Umbilical cord (tissue), 2 donors: Measurements from ENCODE around the gene TGOLN2. TPM values are rescaled to one million over a fixed set of nuclear protein-coding genes. Genes with fewer than 3 reads are reported as not detected.
A peak's percentile ranks its signal among the peaks of the same experiment; 100 is the strongest.
"Not testable (repeated sequence)": the region's sequence is repeated elsewhere in the genome, so short reads cannot be mapped to it uniquely, and the experiment has no call there.

Experiments
- DNase-seq: peaks from one replicate; pipeline ENCODE4 v3.0.0-alpha.2; 2015; ENCODE audit warnings: low spot score
- total RNA-seq: library from RNA; depleted of rRNA; stranded (reverse); fragments of >200 nt; gene quantifications from one replicate; pipeline ENCODE4 v1.2.3, GENCODE V29; 2014; ENCODE audit warnings: low replicate concordance; ENCODE audit not compliant: insufficient read depth

TGOLN2 gene
- total RNA-seq = 62.1 TPM

DNA sequence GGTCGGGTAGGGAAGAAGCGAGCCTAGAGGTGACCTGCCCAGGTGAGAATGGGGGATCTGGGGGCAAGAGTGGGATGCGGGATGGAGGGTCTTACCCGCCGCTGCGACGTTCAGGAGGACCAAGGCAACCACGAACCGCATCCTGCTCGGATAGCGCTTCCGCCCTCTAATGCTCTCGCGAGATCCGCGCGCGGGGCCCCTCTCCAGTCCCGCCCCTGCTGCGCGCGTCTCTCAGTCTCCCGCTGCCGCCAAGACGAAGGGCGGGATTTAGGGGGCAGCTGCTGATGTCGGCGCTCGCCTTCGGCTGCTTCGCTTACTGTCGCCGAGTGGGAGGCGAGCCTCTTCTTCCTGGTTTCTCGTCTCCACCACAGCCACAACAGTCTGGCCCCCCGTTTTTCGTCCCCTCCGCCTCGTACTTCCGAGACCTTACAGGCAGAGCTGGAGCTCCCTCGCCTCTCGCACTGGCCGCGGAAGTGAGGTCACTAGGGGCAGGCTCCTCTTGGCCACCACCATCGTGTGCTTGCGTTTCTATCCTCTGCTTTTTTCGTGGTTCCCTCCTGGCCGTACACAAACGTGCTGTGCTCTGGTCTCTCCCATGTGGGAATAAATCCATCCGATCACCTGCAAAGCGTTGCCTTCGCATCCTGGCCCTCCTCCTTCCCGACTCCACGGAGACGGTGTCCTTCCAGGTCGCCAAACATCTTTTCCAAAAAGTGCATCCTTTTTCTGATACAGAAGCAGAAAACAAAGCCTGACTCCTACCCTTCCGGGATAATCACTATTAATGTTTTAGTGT lies at the start of gene TGOLN2:
Gene TGOLN2, minus strand, starts transcription at position 168 of the 796 bp plus-strand sequence. Its CDS starts 27 bp downstream, at position 141.
- peak; percentile 97 for DNase-seq

DNA sequence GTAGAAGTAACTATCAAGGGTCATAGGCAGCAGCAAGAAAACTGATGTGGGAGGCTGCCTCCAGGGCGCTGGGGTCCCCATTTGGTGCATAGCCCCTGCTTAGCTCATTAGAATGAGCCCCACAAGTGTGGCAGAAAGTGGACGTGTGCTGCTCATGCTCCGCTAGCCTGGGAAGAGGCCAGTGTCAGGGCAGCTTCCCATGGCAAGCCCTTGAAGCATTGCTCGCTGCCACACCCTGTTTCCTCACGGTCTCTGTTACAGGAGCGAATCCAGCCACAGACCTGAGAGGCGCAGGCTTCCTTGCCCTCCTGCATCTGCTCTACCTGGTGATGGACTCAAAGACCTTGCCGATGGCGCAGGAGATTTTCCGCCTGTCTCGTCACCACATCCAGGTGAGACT lies 49.3 kb upstream of the TGOLN2 start:
- peak; percentile 45 for DNase-seq

DNA sequence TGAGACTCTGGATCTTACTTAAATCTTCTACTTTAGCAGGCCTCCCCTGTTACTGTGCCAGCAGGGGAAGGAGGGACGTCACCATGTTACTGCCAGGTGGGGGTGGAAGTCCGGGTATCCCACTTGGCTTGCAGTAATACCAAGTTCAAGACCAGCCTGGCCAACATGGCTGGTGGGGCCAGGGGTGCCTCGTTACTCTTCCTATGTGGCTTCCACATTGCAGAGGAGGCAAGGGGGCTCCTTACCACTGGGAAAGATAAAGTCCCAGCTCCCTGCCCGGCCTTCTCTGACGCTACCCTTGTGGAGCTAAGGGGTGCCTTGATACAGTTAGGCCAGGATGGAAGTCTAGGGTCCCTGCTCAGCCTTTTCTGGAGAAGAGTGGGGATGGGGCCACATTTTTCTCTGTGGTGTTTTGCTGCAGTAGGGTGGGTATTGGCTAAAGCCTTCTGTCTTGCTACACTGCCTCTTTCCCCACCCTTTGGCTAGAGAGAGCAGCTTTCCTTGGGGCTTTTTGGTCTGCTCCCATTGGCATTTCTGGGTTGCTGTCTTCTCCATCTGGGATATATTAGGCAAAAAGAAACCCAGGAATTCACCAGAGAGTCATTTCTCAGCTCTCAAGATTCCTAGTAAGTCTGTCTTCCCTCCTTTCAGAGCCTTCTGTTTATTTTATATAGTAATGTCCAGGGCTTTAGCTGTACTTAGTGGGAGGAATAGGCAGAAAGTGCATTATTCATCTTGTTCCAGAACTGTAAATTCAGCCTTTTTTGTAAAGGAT lies 48.7 kb upstream of the TGOLN2 start:
- peak; percentile 79 for DNase-seq

DNA sequence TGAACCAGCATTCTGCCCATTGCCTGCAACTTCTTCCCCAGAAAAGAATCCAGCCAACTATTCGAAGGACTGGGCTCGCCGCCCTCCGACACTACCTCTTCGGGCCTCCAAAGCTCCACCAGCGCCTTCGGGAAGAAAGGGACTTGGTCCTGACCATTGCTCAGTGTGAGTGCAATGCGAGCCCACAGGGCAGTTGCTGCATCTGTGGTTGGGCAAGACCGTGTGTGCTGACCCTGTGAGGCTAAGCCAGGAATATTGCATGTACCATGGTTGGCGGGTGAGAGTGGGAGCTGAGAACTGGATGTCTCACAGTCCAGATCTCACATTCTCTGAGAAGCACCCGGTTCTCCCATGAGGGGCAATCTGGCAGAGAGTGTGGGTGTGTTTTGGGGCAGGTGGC lies 43.3 kb upstream of the TGOLN2 start:
- no peak for DNase-seq

DNA sequence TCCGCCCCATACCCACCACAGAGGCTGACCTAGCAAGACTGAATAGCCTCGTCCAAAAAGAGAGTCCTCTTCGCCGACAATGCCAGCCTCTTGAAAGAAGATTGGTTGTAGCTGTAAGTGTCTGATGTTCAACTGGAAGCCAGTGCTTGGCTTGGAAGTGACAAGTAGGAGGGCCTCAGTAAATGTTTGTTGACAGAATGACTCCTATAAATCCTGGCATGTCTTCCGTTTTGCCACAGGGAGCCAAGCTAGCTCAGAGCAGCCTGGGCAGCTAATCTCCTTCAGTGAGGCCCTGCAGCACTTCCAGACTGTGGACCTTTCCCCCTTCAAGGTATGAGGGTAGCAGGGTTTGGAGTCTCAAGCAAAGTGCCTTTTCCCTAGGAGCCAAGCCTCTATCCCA lies 41.7 kb upstream of the TGOLN2 start:
- DNase-seq = no peak

DNA sequence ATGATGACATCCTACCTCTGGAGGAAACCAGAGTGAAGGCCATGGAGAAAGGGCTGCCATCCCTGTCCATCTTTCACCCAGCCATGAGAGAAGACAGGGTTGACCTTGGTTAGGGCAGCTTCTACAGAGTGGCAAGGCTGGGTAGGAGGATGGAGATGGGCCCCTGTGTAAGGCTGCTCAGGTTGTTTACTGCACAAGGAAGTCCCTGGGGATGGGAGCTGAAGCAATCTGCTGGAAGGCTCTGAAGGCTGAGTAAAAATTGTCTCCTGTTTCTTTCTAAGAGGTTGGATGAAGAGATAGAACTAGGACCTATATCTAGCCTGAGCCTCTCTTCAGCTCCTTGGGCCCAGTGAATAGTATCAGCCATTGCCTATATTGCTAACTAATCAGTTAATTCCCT lies 41.1 kb upstream of the TGOLN2 start:
- no peak for DNase-seq

DNA sequence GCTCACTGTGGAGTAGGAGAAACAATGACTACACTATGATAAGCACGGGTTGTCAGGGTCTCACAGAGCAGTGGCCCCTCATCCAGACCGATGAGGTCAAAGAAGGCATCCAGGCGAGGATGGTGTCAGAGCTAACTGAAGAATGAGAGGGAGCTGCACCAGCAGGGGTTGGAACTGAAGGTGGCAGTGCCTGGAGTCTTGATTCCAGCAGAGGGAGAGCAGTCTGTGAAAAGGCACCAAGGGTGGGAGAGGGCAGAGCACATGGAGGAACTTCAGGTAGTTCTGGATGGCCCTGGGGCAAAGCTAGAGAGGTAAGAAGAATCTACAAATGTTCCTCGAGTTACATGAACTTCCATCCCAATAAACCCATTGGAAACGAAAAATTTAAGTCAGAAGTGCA lies 39.4 kb upstream of the TGOLN2 start:
- no peak for DNase-seq

DNA sequence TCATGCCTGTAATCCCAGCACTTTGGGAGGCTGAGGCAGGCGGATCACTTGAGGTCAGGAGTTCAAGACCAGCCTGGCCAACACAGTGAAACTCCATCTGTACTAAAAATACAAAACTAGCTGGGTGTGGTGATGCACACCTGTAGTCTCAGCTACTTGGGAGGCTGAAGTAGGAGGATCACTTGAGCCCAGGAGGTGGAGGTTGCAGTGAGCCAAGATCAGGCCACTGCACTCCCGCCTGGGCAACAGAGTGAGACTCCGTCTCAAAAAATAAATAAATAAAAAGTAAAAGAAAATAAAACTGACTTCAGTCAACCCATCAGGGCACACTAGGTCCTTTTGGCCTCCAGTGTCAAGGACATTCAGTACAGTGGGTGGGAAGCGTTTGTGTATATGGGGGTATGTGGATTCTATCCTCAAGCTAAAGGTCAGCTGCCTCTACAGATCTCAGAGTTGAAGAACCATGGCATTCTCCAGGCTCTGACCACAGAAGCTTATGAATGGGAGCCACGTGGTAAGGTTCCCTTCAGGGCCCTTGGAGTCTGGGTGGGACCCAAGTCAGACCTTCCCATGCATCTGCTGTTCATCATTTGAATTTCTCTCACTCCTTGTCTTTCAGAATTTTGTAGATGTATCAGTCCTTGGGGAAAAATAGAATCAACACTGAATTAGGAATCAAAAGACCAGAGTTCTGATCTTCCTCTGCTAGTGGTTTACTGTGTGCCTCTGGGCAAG lies 35.0 kb upstream of the TGOLN2 start:
- DNase-seq = not testable (repeated sequence)

DNA sequence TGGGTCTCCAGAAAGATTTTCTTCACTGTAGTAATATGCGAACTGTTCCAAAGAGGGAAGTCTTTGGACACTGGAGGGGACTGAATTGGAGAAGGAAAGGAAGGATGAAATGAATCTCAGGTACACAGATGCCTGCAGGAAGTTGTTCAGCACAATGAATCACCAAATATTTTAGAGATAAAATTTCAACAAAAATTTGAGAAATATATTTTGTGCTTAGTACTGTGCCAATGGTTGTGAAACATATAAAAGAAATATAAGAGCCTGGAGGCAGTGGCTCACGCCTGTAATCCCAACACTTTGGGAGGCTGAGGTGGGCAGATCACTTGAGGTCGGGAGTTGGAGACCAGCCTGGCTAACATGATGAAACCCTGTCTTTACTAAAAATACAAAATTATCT lies 29.9 kb upstream of the TGOLN2 start:
- DNase-seq = no peak

DNA sequence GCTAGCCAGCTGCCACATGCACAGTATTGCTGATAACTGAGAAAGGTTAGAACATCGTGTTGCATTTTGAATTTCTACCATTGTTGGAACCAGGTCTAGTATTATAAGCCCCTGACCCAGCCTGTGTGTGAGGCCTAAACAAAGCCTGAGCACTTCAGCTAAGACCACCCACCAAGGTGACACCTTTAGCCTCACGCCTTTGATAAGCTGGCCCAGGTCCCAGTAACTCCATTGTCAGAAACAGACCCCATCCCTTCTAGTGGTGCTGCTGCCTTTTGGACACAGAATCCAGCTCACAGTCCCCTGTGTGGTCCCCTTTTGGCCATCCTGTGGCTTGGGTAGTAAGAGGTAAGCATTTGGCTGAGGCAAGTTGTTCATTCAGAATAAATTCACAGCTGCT lies 28.4 kb upstream of the TGOLN2 start:
- no peak for DNase-seq

DNA sequence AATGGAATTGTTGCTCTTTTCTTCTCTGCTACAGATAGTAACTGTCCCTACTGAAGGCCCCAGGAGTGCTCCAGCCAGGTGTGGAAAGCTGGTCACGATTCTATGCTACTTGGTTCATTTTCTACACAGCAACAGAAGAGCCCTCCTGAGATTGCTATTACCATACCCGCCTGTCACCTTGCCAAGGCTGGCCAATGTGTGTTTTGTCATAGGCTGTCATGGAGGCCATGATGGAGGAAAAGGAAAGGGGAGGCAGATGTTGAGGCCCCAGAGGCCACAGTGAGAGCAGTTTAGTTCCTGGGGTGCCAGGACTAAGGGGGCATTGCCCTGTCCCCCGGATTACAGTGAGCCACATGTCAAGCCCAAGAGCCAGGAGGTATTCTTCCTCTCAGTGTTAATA lies 27.7 kb upstream of the TGOLN2 start:
- no peak for DNase-seq

DNA sequence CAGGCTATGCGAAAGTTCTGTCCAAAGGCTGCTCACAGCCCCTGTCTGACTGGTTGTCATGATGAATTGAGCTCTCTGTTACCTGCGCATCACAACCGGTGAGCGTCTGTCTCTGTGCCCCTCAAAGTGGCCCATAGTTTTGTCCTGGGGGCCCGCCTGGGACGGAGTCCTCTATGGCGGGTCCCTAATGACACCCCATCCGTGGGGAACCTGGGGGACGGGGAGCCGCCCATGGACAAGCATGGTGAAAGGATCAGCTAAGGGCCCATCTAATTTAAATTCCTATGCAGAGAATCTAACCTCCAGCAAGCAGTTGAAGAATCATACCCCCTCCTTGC lies 27.3 kb upstream of the TGOLN2 start:
- no peak for DNase-seq

DNA sequence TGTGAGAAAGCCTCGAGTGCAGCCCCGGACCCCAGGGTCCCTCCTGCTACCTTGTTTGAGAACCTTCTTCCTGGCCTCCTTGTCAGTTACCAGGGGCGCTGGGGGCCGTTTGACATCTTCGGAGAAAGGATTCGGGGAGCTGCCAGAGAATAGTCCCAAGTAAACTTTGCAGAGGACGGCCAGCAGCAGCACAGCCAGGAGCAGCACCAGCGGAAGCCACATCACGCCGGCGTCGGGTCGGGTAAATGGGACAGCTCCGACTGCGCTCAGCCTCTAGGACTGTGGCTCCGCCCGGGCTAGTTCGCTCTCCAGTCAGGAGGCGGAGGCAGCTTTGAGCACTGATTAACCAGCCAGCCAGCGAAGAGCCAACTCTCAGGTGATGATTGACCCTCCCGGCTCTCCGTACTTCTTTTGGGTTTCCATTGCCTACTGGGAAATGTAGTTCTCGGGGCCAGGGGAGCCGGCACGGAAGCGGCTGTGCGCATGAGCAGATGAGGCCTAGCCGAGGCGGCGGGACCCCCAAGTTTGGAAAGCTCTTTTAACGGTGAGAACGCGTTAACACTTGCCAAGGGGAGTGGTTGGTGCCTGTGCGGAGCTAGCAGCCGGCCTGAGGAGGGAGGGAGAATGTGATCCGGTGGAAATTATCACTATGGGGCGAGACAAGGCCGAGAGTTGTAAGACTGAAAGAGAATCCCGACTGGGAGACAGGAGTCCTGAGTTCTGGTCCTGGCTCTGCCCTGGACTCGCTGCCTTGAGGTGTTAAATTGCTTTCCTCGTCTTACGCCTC lies 26.7 kb upstream of the TGOLN2 start, which contains the start of the genes ELMOD3 and RETSAT:
Gene ELMOD3, plus strand, starts transcription at position 484 of the 787 bp plus-strand sequence. CDS start 2,430 bp downstream, outside the sequence.
Gene RETSAT, minus strand, starts transcription at position 243 of the 787 bp plus-strand sequence. Its CDS starts 21 bp downstream, at position 222.
- peak; percentile 100 for DNase-seq

DNA sequence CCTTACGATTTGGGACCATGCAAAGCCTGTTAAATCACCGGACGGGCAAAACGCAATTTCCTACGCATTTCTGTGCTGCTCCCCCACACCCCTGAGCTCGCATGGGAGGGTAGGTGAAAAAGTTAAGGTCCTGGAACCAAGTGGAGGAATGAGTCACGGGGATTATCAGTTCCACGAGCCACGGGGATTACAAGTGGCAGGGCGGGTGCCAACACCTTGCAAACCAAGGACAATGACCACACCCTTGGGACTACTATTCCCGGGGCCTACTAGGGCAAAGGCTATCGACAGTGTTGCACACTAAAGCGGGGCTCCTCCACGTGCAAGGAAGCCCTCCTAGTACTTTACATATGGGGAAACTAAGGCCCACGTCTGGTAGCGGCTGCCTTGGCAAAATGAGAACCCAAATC lies 26.1 kb upstream of the TGOLN2 start:
- DNase-seq = peak; percentile 35

DNA sequence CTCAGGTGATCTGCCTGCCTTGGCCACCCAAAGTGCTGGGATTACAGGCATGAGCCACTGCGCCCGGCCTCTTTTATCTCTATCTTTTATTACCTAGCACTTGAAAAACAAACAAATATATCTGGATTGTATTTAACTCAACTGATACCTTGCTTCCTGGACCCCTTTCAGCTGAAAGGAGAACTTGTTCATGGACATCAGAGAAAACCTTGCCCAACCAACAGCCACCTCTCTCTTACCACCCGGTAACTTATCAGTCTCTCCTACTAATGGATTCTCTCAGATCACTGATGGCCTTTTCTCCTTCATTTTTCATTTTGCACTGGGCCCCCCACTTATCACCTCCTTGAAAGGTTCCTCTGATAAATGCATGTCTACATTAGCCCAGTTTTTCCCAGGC lies 19.8 kb upstream of the TGOLN2 start:
- DNase-seq = no peak

DNA sequence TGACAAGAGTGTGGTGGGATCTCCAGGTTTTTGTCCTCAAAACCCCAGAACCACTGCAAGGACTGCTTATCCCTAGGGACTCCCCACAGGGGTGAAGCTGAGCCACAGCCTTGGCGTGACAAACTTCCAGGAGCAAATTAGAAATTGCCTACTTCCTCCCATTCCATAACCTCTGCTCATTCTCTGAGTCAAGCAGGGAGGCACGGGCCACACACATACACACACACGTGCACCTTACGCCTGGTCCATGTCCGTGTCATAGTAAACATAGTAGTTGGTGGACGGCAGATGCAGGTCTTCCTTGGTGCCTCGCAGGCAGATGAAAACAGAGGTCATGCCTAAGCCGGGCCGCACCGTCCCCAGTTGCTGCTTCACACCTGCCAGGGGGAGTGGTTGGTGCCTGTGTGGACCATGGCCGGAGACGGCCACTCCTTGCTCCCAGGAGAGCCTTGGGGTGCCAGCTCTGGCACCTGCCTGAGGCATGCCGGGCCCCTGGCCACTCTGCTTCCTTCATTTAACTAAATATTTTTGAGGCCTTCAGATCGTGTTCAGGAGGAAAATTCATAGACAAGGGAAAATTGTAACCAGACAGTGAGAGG lies 16.7 kb upstream of the TGOLN2 start:
- DNase-seq = no peak

DNA sequence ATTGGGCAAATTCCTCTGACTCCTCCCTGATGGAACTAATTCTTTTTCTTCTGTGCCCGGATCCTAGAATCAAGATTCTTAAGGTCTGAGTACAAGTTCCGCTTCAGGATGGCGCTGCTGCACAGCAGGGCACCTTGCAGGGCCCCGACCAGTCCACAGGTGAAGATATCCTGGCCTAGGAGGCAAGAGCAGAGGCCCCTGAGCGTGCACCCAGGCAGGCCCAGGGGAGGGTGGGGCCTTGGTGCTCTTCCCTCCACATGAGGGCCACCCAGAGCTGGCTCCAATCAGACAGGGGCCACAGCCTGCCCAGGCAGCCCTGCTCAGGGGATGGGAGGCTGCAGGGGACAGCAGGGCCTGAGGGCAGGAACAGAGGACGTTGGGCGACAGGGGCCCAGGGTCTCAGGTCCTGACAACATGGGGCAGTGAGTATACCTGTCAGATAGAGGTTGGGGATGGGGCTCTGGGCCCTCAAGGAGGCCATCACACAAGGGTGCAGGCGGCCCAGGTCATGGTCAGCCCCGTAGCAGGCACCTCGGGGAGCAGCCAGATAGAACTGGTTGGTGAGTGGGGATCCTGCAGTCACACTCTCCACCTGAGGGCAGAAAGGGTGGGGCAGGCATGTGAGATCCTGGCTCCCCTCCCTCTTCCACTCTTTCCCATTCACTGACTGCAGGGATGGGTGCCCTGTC lies 15.6 kb upstream of the TGOLN2 start:
- DNase-seq = not testable (repeated sequence)

DNA sequence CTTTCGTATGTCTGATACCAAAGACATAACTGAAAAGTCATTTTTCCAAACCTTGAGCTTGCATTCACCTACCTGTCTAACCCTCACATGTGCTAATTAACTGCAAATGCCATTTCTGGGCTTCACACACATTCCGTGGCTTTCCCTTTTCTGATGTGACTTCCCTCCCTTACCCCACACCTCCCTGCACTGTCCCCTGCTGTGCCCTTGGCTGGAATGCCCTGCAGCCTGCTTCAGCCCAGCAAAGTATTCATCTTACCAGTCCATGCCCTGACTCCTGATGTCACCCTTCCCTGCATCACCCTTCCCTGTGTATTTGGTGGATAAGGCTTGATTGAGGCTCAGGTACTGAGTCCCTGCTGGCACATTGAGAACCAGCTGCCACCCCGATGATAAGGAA lies 14.4 kb upstream of the TGOLN2 start:
- DNase-seq = no peak

DNA sequence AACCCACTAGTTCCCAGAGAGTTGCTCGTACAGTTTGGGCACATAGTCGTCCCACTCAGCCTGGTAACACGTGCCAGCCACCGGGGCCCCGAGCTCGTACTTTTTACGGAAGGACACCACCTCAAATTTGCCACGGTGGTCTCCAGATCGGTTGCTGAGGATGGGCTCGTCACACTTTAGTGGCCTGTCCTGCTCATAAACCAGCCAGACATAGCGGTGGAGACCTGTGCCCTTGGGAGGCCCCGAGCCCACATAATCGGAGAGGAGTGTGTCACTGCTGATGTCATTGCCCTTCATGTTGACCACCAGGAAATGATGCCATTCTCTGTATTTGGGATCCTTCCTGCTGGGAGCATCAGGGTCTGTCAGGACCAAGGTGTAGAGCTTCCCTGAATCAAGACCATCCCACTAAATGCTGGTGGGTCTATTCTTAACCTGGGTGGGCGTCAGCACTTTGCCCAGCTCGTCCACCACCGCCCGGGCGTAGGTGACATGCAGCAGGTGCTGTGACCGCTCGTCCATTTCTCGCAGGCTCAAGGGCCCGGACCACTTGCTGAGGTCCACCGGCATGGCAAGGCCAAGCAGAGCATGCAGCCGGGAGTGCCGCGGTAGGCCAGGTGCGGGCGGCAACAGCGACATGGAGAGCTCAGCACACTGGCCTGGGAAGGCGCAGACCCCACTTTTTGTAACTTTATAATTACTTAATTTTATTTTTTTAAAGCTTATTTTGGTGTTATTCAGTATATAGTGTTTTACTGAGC lies 13.7 kb upstream of the TGOLN2 start:
- no peak for DNase-seq
